EH (cell line): ENCODE data around the gene KCNH1.

Source experiments
- DNase-seq: peaks from one replicate; pipeline ENCODE4 v3.0.0-alpha.2; 2015; ENCODE audit warnings: low read depth

Gene KCNH1

DNA sequence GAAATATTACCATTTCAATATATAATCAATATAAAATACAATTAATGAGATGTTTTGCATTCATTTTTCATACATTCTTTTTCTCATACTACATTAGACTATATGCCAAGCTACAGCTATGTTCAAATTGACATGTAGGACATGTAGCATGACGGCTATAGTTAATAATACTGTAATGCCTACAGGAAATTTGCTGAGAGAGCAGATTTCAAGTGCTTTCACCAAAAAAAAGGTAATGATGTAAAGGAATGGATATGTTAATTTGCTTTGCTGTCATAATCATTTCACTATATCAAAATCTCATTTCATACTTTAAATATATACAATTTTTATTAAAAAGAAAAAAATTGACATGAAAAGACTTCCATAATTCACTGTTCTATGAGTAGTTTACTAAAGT lies 215.1 kb downstream of the KCNH1 start:
- no peak for DNase-seq

GRCh38 chr1:210917560-210918169 lies 216.3 kb downstream of the KCNH1 start:
- DNase-seq, result no peak

- DNase-seq, result no peak
Observed at GRCh38 chr1:210916548-210916947, 217.4 kb downstream of the KCNH1 start.

GRCh38 chr1:210915890-210916507 lies 217.9 kb downstream of the KCNH1 start:
- DNase-seq, result no peak

DNA sequence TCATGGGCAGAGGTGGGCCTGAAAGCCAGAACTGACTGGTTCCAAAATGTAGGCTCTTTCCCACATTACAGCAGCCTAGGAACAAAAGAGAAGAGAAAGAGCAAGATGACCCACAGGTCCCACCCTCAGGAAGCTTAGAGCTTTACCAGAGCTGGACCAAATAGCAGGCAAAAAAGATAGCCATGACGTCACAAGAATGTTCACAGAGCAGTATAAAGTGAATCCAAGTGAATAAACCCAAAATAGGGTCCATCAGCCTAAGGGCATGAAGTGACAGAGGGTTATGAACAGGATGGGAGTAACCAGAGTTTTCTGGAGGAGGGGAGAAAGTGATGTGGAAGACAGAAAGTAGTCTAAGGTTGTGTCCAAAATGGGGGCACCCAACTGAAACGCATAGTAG lies 221.2 kb downstream of the KCNH1 start:
- no peak for DNase-seq

DNA sequence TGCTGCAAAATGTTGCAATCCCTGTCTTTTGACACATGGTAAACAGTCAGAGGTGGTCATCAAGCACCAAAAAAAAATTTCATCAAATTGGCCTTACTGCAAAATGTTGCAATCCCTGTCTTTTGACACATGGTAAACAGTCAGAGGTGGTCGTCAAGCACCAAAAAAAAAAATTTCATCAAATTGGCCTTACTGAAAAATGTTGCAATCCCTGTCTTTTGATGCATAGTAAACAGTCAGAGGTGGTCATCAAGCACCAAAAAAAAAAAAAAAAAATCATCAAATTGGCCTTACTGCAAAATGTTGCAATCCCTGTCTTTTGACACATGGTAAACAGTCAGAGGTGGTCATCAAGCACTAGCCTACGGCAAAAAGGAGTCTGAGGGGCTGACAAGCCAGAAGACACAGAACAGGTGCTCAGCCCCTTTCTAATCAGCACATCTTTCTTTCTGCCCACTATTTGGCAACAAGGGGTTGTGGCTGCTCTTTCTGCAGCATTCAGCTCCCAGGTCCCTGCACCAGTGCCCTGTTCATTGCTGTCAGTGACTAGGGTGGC lies 223.8 kb downstream of the KCNH1 start:
- no peak for DNase-seq

GRCh38 chr1:210908791-210909190 lies 225.2 kb downstream of the KCNH1 start:
- DNase-seq, result no peak

GRCh38 chr1:210908257-210908656 lies 225.7 kb downstream of the KCNH1 start:
- no peak for DNase-seq

- no peak for DNase-seq
Observed at GRCh38 chr1:210907251-210907805, 226.6 kb downstream of the KCNH1 start.

GRCh38 chr1:210905944-210906453 lies 227.9 kb downstream of the KCNH1 start:
- DNase-seq, result no peak

GRCh38 chr1:210905365-210905904 lies 228.5 kb downstream of the KCNH1 start:
- DNase-seq, result no peak

GRCh38 chr1:210901981-210902770 lies 231.8 kb downstream of the KCNH1 start:
- DNase-seq, result no peak

DNA sequence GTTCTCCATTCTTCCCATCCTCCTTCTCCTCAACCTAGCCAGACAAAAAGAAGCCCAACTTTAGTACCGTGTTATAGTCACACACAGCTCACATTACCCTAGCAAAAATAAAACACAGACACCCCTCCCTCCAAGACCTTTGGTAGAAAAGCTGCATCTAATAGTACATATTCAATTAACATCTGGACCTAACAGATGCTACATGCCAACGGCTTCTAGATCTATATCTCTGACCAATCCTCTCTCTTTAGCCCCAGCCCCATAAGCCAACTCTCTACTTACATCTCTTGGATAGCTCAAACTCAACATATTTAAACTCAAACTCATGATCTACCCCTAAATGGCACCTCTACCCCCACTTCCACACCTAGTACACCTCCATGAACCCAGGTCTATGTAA lies 233.1 kb downstream of the KCNH1 start:
- DNase-seq, result no peak

- DNase-seq, result no peak
Observed at GRCh38 chr1:210900079-210900478, 233.9 kb downstream of the KCNH1 start.

DNA sequence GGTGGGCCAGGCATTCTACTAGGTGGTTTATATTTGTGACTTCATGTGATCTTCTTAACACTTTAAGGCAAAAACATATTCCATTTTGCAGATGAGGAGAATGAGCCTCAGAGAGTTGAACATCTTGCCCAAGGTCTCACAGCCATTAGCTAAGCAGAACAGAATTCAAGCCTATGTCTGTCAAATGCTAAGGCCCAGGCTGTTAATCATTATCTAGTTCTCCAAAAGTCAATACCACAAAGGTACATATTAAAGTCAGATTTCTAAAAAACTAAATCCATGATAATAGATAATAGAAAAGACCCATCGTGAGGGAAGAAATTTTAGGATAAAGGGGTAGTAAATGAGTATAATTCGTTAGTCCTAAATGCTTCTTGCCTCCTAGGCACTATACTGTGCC lies 234.3 kb downstream of the KCNH1 start:
- no peak for DNase-seq

DNA sequence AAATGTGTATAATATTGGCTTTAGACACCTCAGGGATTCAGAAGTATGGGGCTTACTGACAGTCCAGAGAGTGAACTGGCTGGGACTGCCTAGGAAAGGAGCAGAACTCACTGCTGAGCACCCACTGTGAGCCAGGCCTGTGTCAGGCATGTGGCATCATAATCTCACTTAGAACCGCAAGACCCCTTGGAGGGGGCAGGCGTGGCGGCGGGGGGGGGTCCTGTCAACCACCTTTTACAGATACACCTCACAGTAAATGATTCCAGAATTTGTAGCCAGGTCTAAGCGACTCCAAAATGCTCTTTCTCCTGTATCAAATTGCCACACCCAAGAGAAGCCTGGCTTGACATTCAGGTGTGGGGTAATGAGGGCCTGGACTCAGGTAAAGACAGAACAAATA lies 235.5 kb downstream of the KCNH1 start:
- no peak for DNase-seq

DNA sequence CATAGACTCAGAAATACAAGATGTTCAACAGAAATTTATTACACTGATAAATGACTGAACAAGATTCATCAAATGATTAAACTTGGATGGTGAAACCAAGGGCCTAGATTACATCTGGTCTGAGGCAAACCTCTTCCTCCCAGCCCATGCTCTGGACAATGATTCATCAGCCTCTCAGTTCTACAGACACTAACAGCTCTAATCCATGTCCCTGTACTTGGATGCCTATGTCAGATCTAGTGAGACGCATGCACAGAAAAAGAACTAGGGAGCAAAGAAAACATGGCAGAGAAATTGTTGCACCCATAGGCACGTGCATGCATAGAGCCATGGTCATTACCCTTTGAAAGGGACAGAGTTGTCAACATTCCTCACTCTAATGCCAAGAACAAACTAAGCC lies 250.1 kb downstream of the KCNH1 start:
- peak; percentile 74 for DNase-seq

GRCh38 chr1:210882414-210883221 lies 251.3 kb downstream of the KCNH1 start:
- peak; percentile 70 for DNase-seq

DNA sequence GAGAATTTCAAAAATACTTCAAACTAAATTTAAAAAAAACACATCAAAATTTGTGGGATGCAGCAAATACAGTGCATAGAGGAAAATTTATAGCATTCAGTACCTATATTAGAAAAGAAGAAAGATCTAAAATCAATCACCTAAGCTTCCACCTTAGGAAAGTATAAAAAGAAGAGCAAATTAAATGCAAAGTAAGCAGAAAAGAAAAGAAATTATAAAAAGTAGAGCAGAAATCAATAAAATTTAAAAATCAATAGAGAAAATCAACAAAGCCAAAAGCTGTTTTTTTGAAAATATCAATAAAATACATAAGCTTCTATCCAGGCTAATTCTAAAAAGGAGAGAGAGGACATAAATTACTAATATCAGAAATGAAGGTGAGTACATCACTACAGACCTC lies 255.4 kb downstream of the KCNH1 start:
- DNase-seq, result no peak

DNA sequence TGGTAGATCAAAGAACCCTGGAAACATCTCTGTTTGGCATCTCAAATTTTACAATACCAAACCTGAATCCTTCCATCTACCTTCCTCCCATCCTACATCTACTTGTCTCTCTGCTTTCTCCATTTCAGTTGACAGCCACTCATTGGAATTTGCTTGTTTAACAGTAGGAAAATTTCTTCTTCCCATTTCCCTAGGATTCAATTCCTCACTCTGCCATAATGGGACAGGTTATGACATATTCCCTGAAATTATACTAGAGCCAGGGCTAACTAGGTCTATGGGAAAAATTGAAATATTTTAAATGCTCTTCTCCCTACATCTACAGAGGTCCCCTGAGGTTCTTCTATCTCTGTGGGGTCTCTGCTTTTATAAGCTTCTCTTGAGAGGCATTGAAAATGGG lies 257.7 kb downstream of the KCNH1 start:
- DNase-seq, result no peak

GRCh38 chr1:210866532-210866931 lies 267.4 kb downstream of the KCNH1 start:
- DNase-seq, result peak; percentile 9
